Bronchial epithelial cell (primary cell): ENCODE measurements around the gene PROP1. TPM values are rescaled to one million over a fixed set of nuclear protein-coding genes. Genes with fewer than 3 reads are reported as not detected.
A peak's percentile ranks its signal among the peaks of the same experiment; 100 is the strongest.
"Not testable (repeated sequence)": the region's sequence is repeated elsewhere in the genome, so short reads cannot be mapped to it uniquely, and the experiment has no call there.

ENCODE experiments used
- DNase-seq: peaks from one replicate; pipeline ENCODE4 v3.0.0-alpha.2; 2010; ENCODE audit warnings: low read depth
- FAIRE-seq: peaks from 2 replicates; lab custom pipeline; 2011; peaks lifted over from hg19 to GRCh38; lab: Jason Lieb, UNC
- H3K27me3 ChIP-seq: 2 replicates; pipeline ENCODE4 v1.5.1; 2011; ENCODE audit warnings: low read length; ENCODE audit not compliant: control insufficient read depth, insufficient read depth
- H3K36me3 ChIP-seq: 2 replicates; pipeline ENCODE4 v1.5.1; 2011; ENCODE audit warnings: low read length; ENCODE audit not compliant: control insufficient read depth, insufficient read depth
- H3K4me3 ChIP-seq: 2 replicates; pipeline ENCODE4 v1.5.1; 2011; ENCODE audit warnings: mild to moderate bottlenecking, low read depth, low read length, control low read depth
- CTCF ChIP-seq: IDR thresholded peaks from 2 replicates; pipeline ENCODE4 v1.5.1; 2011; ENCODE audit warnings: mild to moderate bottlenecking, moderate library complexity, low read length, control low read depth, inconsistent platforms; ENCODE audit not compliant: insufficient read depth, severe bottlenecking
- total RNA-seq: library from RNA; depleted of rRNA; stranded (reverse); fragments of >200 nt; gene quantifications from 2 replicates; pipeline ENCODE4 v1.2.1, GENCODE V29; 2014

Gene PROP1
- total RNA-seq, 1 donor from 2014 or later, result not detected

- H3K36me3 ChIP-seq, result no peaks in the 10 kb centered on the region
- H3K27me3 ChIP-seq, result no peaks in the 10 kb centered on the region
- TF ChIP-seq CTCF, result no peak
- DNase-seq, result no peak
- H3K4me3 ChIP-seq, result no peak overlapping the region
- no peak for FAIRE-seq
Measured at GRCh38 chr5:177972613-177973012, 23.4 kb downstream of the PROP1 start.

DNA sequence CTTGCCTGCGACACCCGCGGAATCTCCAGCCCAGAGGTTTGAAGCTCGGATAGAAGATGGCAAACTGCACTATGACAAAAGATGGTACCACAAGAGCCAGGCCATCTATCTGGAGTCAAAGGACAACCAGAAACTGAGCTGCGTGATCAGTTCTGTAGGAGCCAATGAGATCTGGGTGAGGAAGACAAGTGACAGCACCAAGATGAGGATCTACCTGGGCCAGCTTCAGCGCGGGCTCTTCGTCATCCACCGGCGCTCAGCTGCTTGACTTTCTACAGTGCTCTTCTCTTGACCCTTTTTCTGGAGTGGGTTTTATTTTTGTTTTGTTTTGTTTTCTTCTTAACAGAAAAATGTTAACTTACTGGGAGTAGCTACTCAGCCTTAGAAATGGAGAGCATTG, 24.0 kb downstream of the PROP1 start:
- DNase-seq, H3K36me3 ChIP-seq, H3K27me3 ChIP-seq, H3K4me3 ChIP-seq: not testable (repeated sequence)
- FAIRE-seq, result peak; percentile 40

DNA sequence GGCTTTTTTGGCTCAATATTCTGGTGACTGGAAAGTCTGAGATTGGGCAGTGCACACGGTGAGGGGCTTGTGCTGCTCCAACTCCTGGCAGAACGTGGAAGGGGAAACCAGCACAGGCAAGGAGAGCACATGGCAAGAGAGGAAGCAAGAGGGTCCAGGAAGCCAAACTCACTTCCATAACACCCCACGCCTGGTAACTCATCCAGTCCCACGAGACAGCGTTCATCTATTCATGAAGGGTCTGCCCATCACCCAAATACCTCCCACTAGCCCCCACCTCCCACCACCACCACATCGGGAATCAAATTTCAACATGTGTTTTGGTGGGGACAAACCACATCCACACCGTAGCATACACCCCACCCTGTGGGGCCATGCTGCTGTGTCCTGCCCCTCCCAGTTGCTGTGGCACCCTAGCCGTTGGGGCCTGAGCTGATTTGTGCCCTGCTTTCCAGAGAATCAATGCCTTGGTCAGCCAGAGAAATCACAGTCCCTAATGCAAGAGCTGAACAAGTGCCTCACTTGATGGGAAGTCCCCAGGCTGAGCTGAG, 27.3 kb downstream of the PROP1 start:
- TF ChIP-seq CTCF, result no peak
- FAIRE-seq (no peak), DNase-seq (no peak)
- Histone ChIP-seq H3K4me3 (no peak overlapping the region), H3K27me3 (no peaks in the 10 kb centered on the region), H3K36me3 (no peaks in the 10 kb centered on the region)

DNA sequence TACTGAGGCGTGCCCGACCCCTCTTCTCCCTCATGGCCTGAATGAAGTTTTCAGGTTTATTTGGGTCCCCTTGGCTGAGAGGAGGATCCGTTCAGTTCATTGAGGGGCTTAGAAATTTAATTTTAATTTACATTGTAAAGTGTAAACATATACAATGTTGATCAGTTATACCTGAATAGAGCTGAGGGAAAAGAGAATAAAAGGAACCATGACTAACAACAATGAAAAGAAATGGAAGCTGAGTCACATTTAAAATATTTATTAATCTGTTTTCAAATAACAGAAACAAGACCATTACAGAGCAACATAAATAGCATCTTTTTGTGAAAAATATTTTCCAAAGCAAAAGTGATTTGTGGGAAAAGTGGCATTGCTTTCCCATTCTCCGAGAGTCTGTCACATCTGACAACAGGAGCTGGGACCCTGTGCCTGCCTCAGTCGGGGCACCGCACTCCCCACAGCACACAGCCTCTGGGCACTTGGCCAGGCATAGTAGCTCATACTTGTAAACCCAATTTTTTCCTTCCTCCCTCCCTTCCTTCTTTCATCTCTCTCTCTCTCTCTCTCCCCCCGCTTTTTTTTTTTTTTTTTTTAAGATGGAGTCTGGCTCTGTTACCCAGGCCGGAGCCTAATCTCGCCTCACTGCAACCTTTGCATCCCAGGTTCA, 28.7 kb downstream of the PROP1 start:
- DNase-seq, result peak; percentile 28
- TF ChIP-seq CTCF, result no peak

DNA sequence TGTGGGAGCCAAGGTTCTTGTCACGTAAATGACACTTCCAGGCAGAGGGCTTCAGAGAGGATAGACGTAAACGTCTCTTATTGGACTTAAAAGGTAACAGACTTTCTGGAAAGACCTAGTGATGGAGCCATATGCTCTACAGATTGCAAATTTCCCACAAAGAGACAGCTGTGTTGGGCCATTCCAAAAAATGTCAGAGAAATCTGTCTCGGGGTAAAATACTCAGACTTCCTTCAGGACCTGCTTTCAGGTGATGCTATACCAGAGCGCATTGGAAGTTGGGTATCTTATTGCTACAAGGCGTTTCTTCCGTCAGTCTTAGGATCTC, 29.2 kb downstream of the PROP1 start:
- H3K36me3 ChIP-seq, result no peaks in the 10 kb centered on the region
- TF ChIP-seq CTCF, result no peak
- no peak overlapping the region for H3K4me3 ChIP-seq
- no peaks in the 10 kb centered on the region for H3K27me3 ChIP-seq
- DNase-seq (no peak), FAIRE-seq (no peak)

More for the DNA sequence above, 28.7 kb downstream of the PROP1 start:
- no peaks in the 10 kb centered on the region for H3K36me3 ChIP-seq
- no peaks in the 10 kb centered on the region for H3K27me3 ChIP-seq
- no peak overlapping the region for H3K4me3 ChIP-seq
- no peak for FAIRE-seq

DNA sequence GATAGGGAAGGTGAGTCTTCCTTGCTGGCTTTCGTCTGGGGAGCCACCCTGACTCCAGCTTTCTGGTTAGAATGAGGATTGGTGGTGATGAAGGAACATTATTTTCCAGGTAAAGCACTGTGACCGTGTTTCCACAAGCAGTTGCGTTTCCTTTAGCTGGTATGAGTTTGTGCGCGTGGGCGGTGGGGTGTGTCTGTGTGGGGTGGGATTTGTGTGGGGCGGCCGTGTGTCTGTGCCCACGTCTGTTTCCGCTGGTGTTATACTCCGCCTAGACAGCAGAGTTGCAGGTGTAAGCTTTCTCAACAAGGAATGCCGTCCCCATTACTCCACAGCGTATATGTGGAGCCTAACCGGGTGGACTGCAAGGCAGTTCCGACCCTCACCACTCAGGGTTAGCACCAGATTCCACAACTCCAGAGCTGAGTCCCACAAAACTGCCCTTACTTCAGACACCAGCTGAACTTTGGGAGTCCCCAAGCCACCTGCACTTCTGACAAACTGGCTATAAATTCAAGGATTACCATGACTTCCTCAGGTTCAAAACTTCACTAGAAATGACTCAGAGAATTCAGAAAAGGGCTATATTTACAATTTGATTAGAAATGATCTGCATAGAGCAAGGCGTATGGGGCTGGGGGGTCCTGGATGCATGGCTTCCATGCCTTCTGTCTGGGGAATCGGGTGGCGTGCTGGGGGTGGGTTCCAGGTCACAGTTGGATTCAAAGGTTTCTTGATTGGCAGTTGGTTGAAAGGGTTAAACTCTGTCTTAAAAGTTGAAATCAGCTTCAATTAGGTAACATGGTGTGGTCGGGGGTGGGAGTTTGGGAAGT, 29.8 kb downstream of the PROP1 start:
- H3K4me3 ChIP-seq, result no peak overlapping the region
- FAIRE-seq (no peak), DNase-seq (no peak)
- H3K27me3 ChIP-seq, result no peaks in the 10 kb centered on the region
- no peaks in the 10 kb centered on the region for H3K36me3 ChIP-seq
- TF ChIP-seq CTCF, result no peak
